PC-9 (cell line): ENCODE results near the gene TMSB15B.
"Not testable (repeated sequence)": the region's sequence is repeated elsewhere in the genome, so short reads cannot be mapped to it uniquely, and the experiment has no call there.

ENCODE experiments used
- CTCF ChIP-seq: fragments of 200-600 bp; sonication (generic); conservative IDR thresholded peaks from 2 replicates; pipeline ENCODE4 v1.6.1; 2017; ENCODE audit warnings: mixed run types, antibody characterized with exemption, mild to moderate bottlenecking, moderate library complexity
- EZH2 ChIP-seq: fragments of 200-600 bp; sonication (generic); IDR thresholded peaks from 2 replicates; pipeline ENCODE4 v1.8.0; 2017; ENCODE audit warnings: antibody characterized with exemption, low read depth

- TF ChIP-seq CTCF, EZH2: not testable (repeated sequence)
These were observed at the start of gene TMSB15B for GRCh38 chrX:103962411-103963278.
